K562 (cell line): Measurements from ENCODE around the gene PRTN3. TPM values are rescaled to one million over a fixed set of nuclear protein-coding genes. Genes with fewer than 3 reads are reported as not detected.
A peak's percentile ranks its signal among the peaks of the same experiment; 100 is the strongest.

Experiments
- CBFA2T3 ChIP-seq: fragments of 450-650 bp; IDR thresholded peaks from 2 replicates; pipeline ENCODE4 v1.6.1; 2017
- CHD2 ChIP-seq: IDR thresholded peaks from 2 replicates; pipeline ENCODE4 v1.6.1; 2011; ENCODE audit warnings: low read depth, low read length
- CUX1 ChIP-seq: fragments of 200-800 bp; sonication (Bioruptor generic); IDR thresholded peaks from 2 replicates; pipeline ENCODE4 v1.6.1; 2016; ENCODE audit warnings: missing genetic modification characterization, missing compliant biosample characterization
- E2F6 ChIP-seq, 2 experiments: IDR thresholded peaks; 2 replicates each; pipeline ENCODE4 v1.6.1; 2011; ENCODE audit warnings: borderline replicate concordance in 1 of 2, control low read depth in 1 of 2, low read depth in 1 of 2, low read length in 1 of 2, mild to moderate bottlenecking in 1 of 2, mixed read lengths in 1 of 2, moderate library complexity in 1 of 2; ENCODE audit not compliant: insufficient read depth in 1 of 2, insufficient read length in 1 of 2, poor library complexity in 1 of 2, severe bottlenecking in 1 of 2; ENCODE audit errors: extremely low read depth in 1 of 2
- HDAC1 ChIP-seq, 2 experiments: fragments of 450-650 bp; IDR thresholded peaks; 2 replicates each; pipeline ENCODE4 v1.6.1; 2016 to 2017; ENCODE audit warnings: inconsistent platforms in 1 of 2, mild to moderate bottlenecking in 1 of 2, moderate library complexity in 1 of 2
- MLLT1 ChIP-seq, 2 experiments: fragments of 450-650 bp; IDR thresholded peaks; 2 replicates each; pipeline ENCODE4 v1.6.1; 2016
- NFE2 ChIP-seq: IDR thresholded peaks from 2 replicates; pipeline ENCODE4 v1.6.1; 2014; ENCODE audit warnings: antibody characterized with exemption, low read depth
- NFE2L1 ChIP-seq: fragments of 450-650 bp; IDR thresholded peaks from 2 replicates; pipeline ENCODE4 v1.6.1; 2016; ENCODE audit warnings: missing genetic modification characterization, low read depth, mild to moderate bottlenecking, missing compliant biosample characterization, moderate library complexity, borderline replicate concordance
- PCBP1 ChIP-seq: fragments of 200-400 bp; formaldehyde crosslinking; IDR thresholded peaks from 2 replicates; pipeline ENCODE4 v1.6.1; 2018; ENCODE audit warnings: mild to moderate bottlenecking, low read depth, low read length; ENCODE audit not compliant: poor library complexity, severe bottlenecking
- PURB ChIP-seq: sonication (generic); formaldehyde crosslinking; IDR thresholded peaks from 2 replicates; pipeline ENCODE4 v1.9.0; 2021; ENCODE audit warnings: low read depth, mild to moderate bottlenecking, missing genetic modification reagents
- RBM22 ChIP-seq: fragments of 200-400 bp; formaldehyde crosslinking; IDR thresholded peaks from 2 replicates; pipeline ENCODE4 v1.6.1; 2018; ENCODE audit warnings: low read length, low read depth; ENCODE audit not compliant: poor library complexity, severe bottlenecking
- SAP30 ChIP-seq: fragments of 200-600 bp; sonication (generic); IDR thresholded peaks from 2 replicates; pipeline ENCODE4 v1.6.1; 2012; ENCODE audit warnings: borderline replicate concordance, low read depth, mild to moderate bottlenecking, moderate library complexity, low read length, control low read depth, inconsistent platforms; ENCODE audit not compliant: insufficient read depth, poor library complexity, severe bottlenecking
- SIN3A ChIP-seq, 2 experiments: fragments of 150-350 bp in 1 of 2; IDR thresholded peaks; 2 replicates each; pipeline ENCODE4 v1.6.1; 2011 to 2016; ENCODE audit warnings: borderline replicate concordance in 2 of 2, low read depth in 2 of 2, low read length in 2 of 2, mild to moderate bottlenecking in 2 of 2, moderate library complexity in 2 of 2; ENCODE audit not compliant: control insufficient read depth in 1 of 2
- STAT5B ChIP-seq: fragments of 250-450 bp; sonication (Bioruptor Pico); IDR thresholded peaks from 2 replicates; pipeline ENCODE4 v1.8.0; 2021; ENCODE audit warnings: mild to moderate bottlenecking, inconsistent platforms
- THAP7 ChIP-seq: fragments of 250-450 bp; sonication (Bioruptor Pico); IDR thresholded peaks from 2 replicates; pipeline ENCODE4 v1.5.0; 2021
- ZBTB12 ChIP-seq: fragments of 250-450 bp; sonication (Bioruptor Pico); IDR thresholded peaks from 2 replicates; pipeline ENCODE4 v1.4.0; 2020
- polyA plus RNA-seq, 8 experiments: library from polyadenylated mRNA; depleted of rRNA in 4 of 8; stranded (reverse) in 5 of 8; unstranded in 3 of 8; fragments of >200 nt; fragmentation: Nextera tagmentation in 2 of 8; fragmentation: Illumina TruSeq in 1 of 8; extraction: Ambion mirVana in 2 of 8; extraction: Trizol in 1 of 8; gene quantifications; 2 replicates each; pipeline versions ENCODE4 v1.2.1 to v1.2.3, GENCODE V29; 2011 to 2014; ENCODE audit warnings: inconsistent platforms in 1 of 8, missing spikeins in 1 of 8
- total RNA-seq, 7 experiments: library from RNA; depleted of rRNA in 6 of 7; stranded (reverse); fragments of >200 nt in 6 of 7; fragmentation: Illumina TruSeq in 2 of 7; extraction: Trizol in 2 of 7; gene quantifications; 2 replicates each; pipeline versions ENCODE4 v1.2.1 to v1.2.3, GENCODE V29; 2011 to 2021; ENCODE audit warnings: low replicate concordance in 1 of 7

The PRTN3 gene
- total and polyA plus RNA-seq, 9 of the 15 experiments (the other 6 are each of a cell fraction or from before 2014, with no cell fraction given) = 0.14 to 0.86 (median 0.43) TPM; not detected in 3

GRCh38 chr19:798415-799075, 42.3 kb upstream of the PRTN3 start (continued):
- TF ChIP-seq CUX1 (CRISPR knock-in tag) = no peak
- peak in 1 of 2 experiments; percentile 4 for TF ChIP-seq E2F6 (IDR thresholded peaks at IDR 0.05; ENCODE audit: borderline replicate concordance in 1 of 2, extremely low read depth in 1 of 2, insufficient read depth in 1 of 2, insufficient read length in 1 of 2, low read depth in 1 of 2, low read length in 1 of 2, poor library complexity in 1 of 2, severe bottlenecking in 1 of 2)
- TF ChIP-seq CHD2 = no peak
- peak; percentile 65 for TF ChIP-seq RBM22
- 0 out of 4 replicates have a peak, but pooled peaks of 1 of the 2 experiments have one; percentile 11 for TF ChIP-seq HDAC1 (IDR thresholded peaks at IDR 0.05)
- no peak for TF ChIP-seq STAT5B (CRISPR knock-in tag)
- TF ChIP-seq PCBP1 = peak; percentile 4
- TF ChIP-seq THAP7 (CRISPR knock-in tag) = no peak
- TF ChIP-seq NFE2 = no peak
- no peak for TF ChIP-seq CBFA2T3
- peak; percentile 16 for TF ChIP-seq SAP30
- no peak for TF ChIP-seq PURB (CRISPR knock-in tag)
- TF ChIP-seq MLLT1 (IDR thresholded peaks at IDR 0.05) = peak in 1 of 2 experiments; percentile 59; a peak in 2 of 4 replicates
- TF ChIP-seq SIN3A (IDR thresholded peaks at IDR 0.05; ENCODE audit: borderline replicate concordance in 2 of 2, control insufficient read depth in 1 of 2, low read depth in 2 of 2, low read length in 2 of 2) = peak in 1 of 2 experiments; percentile 79; a peak in 1 of 4 replicates
- no peak for TF ChIP-seq ZBTB12 (CRISPR knock-in tag)
- no peak for TF ChIP-seq NFE2L1 (tag)
